Natural killer cell treated with Interleukin-12 subunit alpha and Interleukin-12 subunit beta and Interleukin-15 and Interleukin-18, amount 100 ng/mL, for 72 hours (primary cell): ENCODE results near the gene RPLP1. TPM values are rescaled to one million over a fixed set of nuclear protein-coding genes. Genes with fewer than 3 reads are reported as not detected.

Source experiments
- ATAC-seq, 2 donors: fragments of 150-1000 bp; cut with Tn5 transposase in 1 of 2; sonication (Bioruptor Pico), chemical (Tn5 transposase) in 1 of 2; 2 replicates each; pipeline ENCODE4 v1.10.0; 2021
- DNase-seq: peaks from one replicate; pipeline ENCODE4 v3.0.0; 2022; ENCODE audit warnings: low spot score
- H3K27ac Mint-ChIP-seq, 2 donors: 1 replicate in 1 of 2; 2 replicates in 1 of 2; pipeline ENCODE4 v1.8.0; 2022; ENCODE audit warnings: mixed read lengths in 2 of 2, mild to moderate bottlenecking in 1 of 2, moderate library complexity in 1 of 2
- H3K27me3 Mint-ChIP-seq, 2 donors: 1 replicate in 1 of 2; 2 replicates in 1 of 2; pipeline ENCODE4 v1.8.0; 2022; ENCODE audit warnings: mixed read lengths in 2 of 2
- H3K36me3 Mint-ChIP-seq: one replicate; pipeline ENCODE4 v1.8.0; 2022; ENCODE audit warnings: mixed read lengths
- H3K4me1 Mint-ChIP-seq, 2 donors: 1 replicate in 1 of 2; 2 replicates in 1 of 2; pipeline ENCODE4 v1.8.0; 2022; ENCODE audit warnings: low read depth in 2 of 2, mixed read lengths in 2 of 2, mild to moderate bottlenecking in 1 of 2
- H3K4me3 Mint-ChIP-seq: one replicate; pipeline ENCODE4 v1.8.0; 2022; ENCODE audit warnings: mixed read lengths
- H3K9me3 Mint-ChIP-seq: 2 replicates; pipeline ENCODE4 v1.8.0; 2022; ENCODE audit warnings: mixed read lengths
- total RNA-seq, 2 donors: library from RNA; stranded (reverse); gene quantifications; one replicate each; pipeline ENCODE4 v1.2.3, GENCODE V29; 2022

The RPLP1 gene
- total RNA-seq: 1,000 to 10,000 TPM; 1,083 to 1,971 TPM

- peaks cover 37 to 43% of the 10 kb centered on the region in 2 donors for H3K4me1 Mint-ChIP-seq
- H3K27me3 Mint-ChIP-seq: no peaks in the 10 kb centered on the region
- peak; percentile 94 to 97 for ATAC-seq
- DNase-seq: peak; percentile 95
- peaks cover 35% of the 10 kb centered on the region for H3K36me3 Mint-ChIP-seq
- peak within 1 kb of the TSS; percentile 98 for H3K4me3 Mint-ChIP-seq
- no peaks in the 10 kb centered on the region for H3K9me3 Mint-ChIP-seq
- peak within 1 kb of the TSS; percentile 97 to 100 for H3K27ac Mint-ChIP-seq
These were observed at the start of gene RPLP1 for GRCh38 chr15:69452692-69453521. TSS of gene RPLP1 (plus strand) at chr15:69452818. CDS start at chr15:69452949, 131 bp downstream.

- H3K9me3 Mint-ChIP-seq: no peaks in the 10 kb centered on the region
- DNase-seq: no peak
- H3K27ac Mint-ChIP-seq: no peak overlapping the region
- H3K4me1 Mint-ChIP-seq: no peaks in the 10 kb centered on the region
- peaks cover 4 to 5% of the 10 kb centered on the region in 2 donors for H3K27me3 Mint-ChIP-seq
- no peak for ATAC-seq
- no peak overlapping the region for H3K4me3 Mint-ChIP-seq
- no peaks in the 10 kb centered on the region for H3K36me3 Mint-ChIP-seq
These were observed 49.0 kb upstream of the RPLP1 start for GRCh38 chr15:69403594-69403993.

- no peaks in the 10 kb centered on the region for H3K9me3 Mint-ChIP-seq
- DNase-seq: no peak
- H3K27me3 Mint-ChIP-seq: peaks cover 4 to 10% of the 10 kb centered on the region in 2 donors
- no peak overlapping the region for H3K4me3 Mint-ChIP-seq
- no peak for ATAC-seq
- H3K36me3 Mint-ChIP-seq: no peaks in the 10 kb centered on the region
- no peaks in the 10 kb centered on the region for H3K4me1 Mint-ChIP-seq
- H3K27ac Mint-ChIP-seq: no peak overlapping the region
These were observed 47.5 kb upstream of the RPLP1 start for GRCh38 chr15:69405110-69405509.

- DNase-seq (no peak), ATAC-seq (no peak)
- peaks cover 4 to 15% of the 10 kb centered on the region in 2 donors for H3K27me3 Mint-ChIP-seq
These were observed 44.8 kb upstream of the RPLP1 start for GRCh38 chr15:69407719-69408400.

GRCh38 chr15:69408841-69409240, 43.8 kb upstream of the RPLP1 start:
- H3K36me3 Mint-ChIP-seq: no peaks in the 10 kb centered on the region
- DNase-seq: no peak
- peaks cover 2 to 3% of the 10 kb centered on the region in 2 donors for H3K4me1 Mint-ChIP-seq
- H3K4me3 Mint-ChIP-seq: no peak overlapping the region
- no peak overlapping the region for H3K27ac Mint-ChIP-seq
- peaks cover 4 to 15% of the 10 kb centered on the region in 2 donors for H3K27me3 Mint-ChIP-seq
- H3K9me3 Mint-ChIP-seq: no peaks in the 10 kb centered on the region
- ATAC-seq: no peak

More at GRCh38 chr15:69407719-69408400, 44.8 kb upstream of the RPLP1 start:
- Mint-ChIP-seq H3K27ac (no peak overlapping the region), H3K4me3 (no peak overlapping the region), H3K9me3 (no peaks in the 10 kb centered on the region), H3K36me3 (no peaks in the 10 kb centered on the region), H3K4me1 (no peaks in the 10 kb centered on the region)

GRCh38 chr15:69410248-69410874, 42.3 kb upstream of the RPLP1 start:
- peaks cover 0 to 15% of the 10 kb centered on the region in 2 donors for H3K27me3 Mint-ChIP-seq
- H3K9me3 Mint-ChIP-seq: no peaks in the 10 kb centered on the region
- ATAC-seq: no peak
- no peak overlapping the region for H3K4me3 Mint-ChIP-seq
- H3K36me3 Mint-ChIP-seq: no peaks in the 10 kb centered on the region
- H3K27ac Mint-ChIP-seq: no peak overlapping the region
- peaks cover 6 to 9% of the 10 kb centered on the region in 2 donors for H3K4me1 Mint-ChIP-seq
- DNase-seq: no peak

GRCh38 chr15:69412274-69412673, 40.3 kb upstream of the RPLP1 start:
- H3K4me1 Mint-ChIP-seq: peaks cover 8 to 9% of the 10 kb centered on the region in 2 donors
- DNase-seq (no peak), ATAC-seq (no peak)
- no peak overlapping the region for H3K4me3 Mint-ChIP-seq
- peaks cover 2% of the 10 kb centered on the region for H3K36me3 Mint-ChIP-seq
- H3K27me3 Mint-ChIP-seq: peaks cover 0 to 15% of the 10 kb centered on the region in 2 donors
- no peak overlapping the region for H3K27ac Mint-ChIP-seq
- no peaks in the 10 kb centered on the region for H3K9me3 Mint-ChIP-seq

- no peak for ATAC-seq
- Mint-ChIP-seq H3K4me3 (peak overlapping the region; percentile 83), H3K27ac (peak overlapping the region in 1 of 2 donors; percentile 64), H3K4me1 (peaks cover 9 to 12% of the 10 kb centered on the region in 2 donors), H3K9me3 (no peaks in the 10 kb centered on the region), H3K27me3 (peaks cover 0 to 14% of the 10 kb centered on the region in 2 donors), H3K36me3 (peaks cover 6% of the 10 kb centered on the region)
- DNase-seq: no peak
These were observed 39.9 kb upstream of the RPLP1 start for GRCh38 chr15:69412701-69413100.

- peak; percentile 93 for DNase-seq
- Mint-ChIP-seq H3K4me1 (peaks cover 9 to 12% of the 10 kb centered on the region in 2 donors), H3K4me3 (peak within 1 kb of the TSS; percentile 93), H3K27ac (peak within 1 kb of the TSS; percentile 58 to 64), H3K9me3 (no peaks in the 10 kb centered on the region), H3K27me3 (peaks cover 0 to 12% of the 10 kb centered on the region in 2 donors), H3K36me3 (peaks cover 12% of the 10 kb centered on the region)
- peak; percentile 97 to 98 for ATAC-seq
These were observed 38.6 kb upstream of the RPLP1 start, which contains the start of gene KIF23 for GRCh38 chr15:69413822-69414700. TSS of gene KIF23 (plus strand) at chr15:69414349. CDS start at chr15:69414466, 117 bp downstream.

- no peak for DNase-seq
- Mint-ChIP-seq H3K27me3 (peaks cover 0 to 8% of the 10 kb centered on the region in 2 donors), H3K4me1 (peaks cover 9 to 12% of the 10 kb centered on the region in 2 donors), H3K9me3 (no peaks in the 10 kb centered on the region), H3K4me3 (peak overlapping the region; percentile 93), H3K36me3 (peaks cover 12% of the 10 kb centered on the region), H3K27ac (no peak overlapping the region)
- peak; percentile 43 to 65 for ATAC-seq
These were observed 37.9 kb upstream of the RPLP1 start for GRCh38 chr15:69414701-69415167.

- Mint-ChIP-seq H3K4me1 (peaks cover 9 to 12% of the 10 kb centered on the region in 2 donors), H3K9me3 (no peaks in the 10 kb centered on the region), H3K27ac (no peak overlapping the region), H3K4me3 (peak overlapping the region; percentile 93), H3K27me3 (peaks cover 0 to 7% of the 10 kb centered on the region in 2 donors), H3K36me3 (peaks cover 12% of the 10 kb centered on the region)
- ATAC-seq (no peak), DNase-seq (no peak)
These were observed 37.2 kb upstream of the RPLP1 start for GRCh38 chr15:69415381-69415780.

- H3K27ac Mint-ChIP-seq: no peak overlapping the region
- H3K4me1 Mint-ChIP-seq: peaks cover 9 to 12% of the 10 kb centered on the region in 2 donors
- DNase-seq (no peak), ATAC-seq (no peak)
- H3K27me3 Mint-ChIP-seq: peaks cover 0 to 2% of the 10 kb centered on the region in 2 donors
- H3K9me3 Mint-ChIP-seq: no peaks in the 10 kb centered on the region
- H3K36me3 Mint-ChIP-seq: peaks cover 16% of the 10 kb centered on the region
- no peak overlapping the region for H3K4me3 Mint-ChIP-seq
These were observed 35.0 kb upstream of the RPLP1 start for GRCh38 chr15:69417581-69417980.

GRCh38 chr15:69421498-69421897, 31.1 kb upstream of the RPLP1 start:
- ATAC-seq: no peak

More at GRCh38 chr15:69421498-69421897, 31.1 kb upstream of the RPLP1 start:
- H3K27ac Mint-ChIP-seq: no peak overlapping the region
- no peak overlapping the region for H3K4me3 Mint-ChIP-seq
- no peak for DNase-seq
- H3K27me3 Mint-ChIP-seq: no peaks in the 10 kb centered on the region
- peaks cover 21% of the 10 kb centered on the region for H3K36me3 Mint-ChIP-seq
- H3K4me1 Mint-ChIP-seq: peaks cover 0 to 6% of the 10 kb centered on the region in 2 donors
- H3K9me3 Mint-ChIP-seq: no peaks in the 10 kb centered on the region
